ENCODE measurements around the gene SMARCAL1. TPM values are rescaled to one million over a fixed set of nuclear protein-coding genes. Genes with fewer than 3 reads are reported as not detected.

Gene SMARCAL1
- polyA plus RNA-seq, 1 of the 3 experiments (the other 2 are of a cell fraction), result 27.0 TPM

GRCh38 chr2:216375286-216375685 lies 37.0 kb upstream of the SMARCAL1 start:
- WGBS (ENCODE audit: low lambda C conversion rate), result 68% methylated on average over 1 of the region's 1 CpG
- DNase-seq, result no peak
- POLR2A ChIA-PET, result no interaction called here
- Histone ChIP-seq H3K9ac (no peak overlapping the region), H2AFZ (ENCODE audit: low read depth) (no peak overlapping the region), H3K4me2 (no peak overlapping the region), H3K36me3 (replicated peaks in 1 of 2; ENCODE audit: control insufficient read depth in 1 of 2, insufficient read depth in 2 of 2, low read length in 1 of 2) (no peaks in the 10 kb centered on the region), H3K27me3 (ENCODE audit: insufficient read depth) (no peaks in the 10 kb centered on the region), H4K20me1 (ENCODE audit: insufficient read depth) (no peaks in the 10 kb centered on the region), H3F3A (replicated peaks; ENCODE audit: insufficient read depth) (peaks cover 30% of the 10 kb centered on the region), H3K4me3 (ENCODE audit: low read depth in 2 of 2, low read length in 1 of 2) (no peak overlapping the region), H3K4me1 (ENCODE audit: control insufficient read depth in 1 of 2, insufficient read depth in 2 of 2, low read depth in 1 of 2, low read length in 1 of 2) (peaks cover 5 to 20% of the 10 kb centered on the region in 2 experiments; a peak in 2 of 4 replicates), H3K9me3 (no peaks in the 10 kb centered on the region), H3K27ac (ENCODE audit: low read depth in 2 of 2, low read length in 1 of 2) (no peak overlapping the region), H3K79me2 (ENCODE audit: insufficient read depth) (peaks cover 12% of the 10 kb centered on the region), H3K9me2 (no peaks in the 10 kb centered on the region)
- CTCF ChIA-PET, result interaction anchor here (1.8 to 2.5 kb wide), 2 partner anchors 28 to 29 kb away, joined by 7 to 10 read pairs; no protein-coding TSS in a partner anchor
- TF ChIP-seq JUND (IDR thresholded peaks at IDR 0.05), result no peak
- no peak for TF ChIP-seq FOSL2 (IDR thresholded peaks at IDR 0.05; ENCODE audit: borderline replicate concordance, low read depth)
- TF ChIP-seq POLR2AphosphoS5 (IDR thresholded peaks at IDR 0.05; ENCODE audit: low read depth, low read length), result no peak
- TF ChIP-seq FOXJ3 (CRISPR knock-in tag; IDR thresholded peaks at IDR 0.05), result no peak
- no peak for TF ChIP-seq IRF3 (IDR thresholded peaks at IDR 0.05; ENCODE audit: low read depth, low read length)
- TF ChIP-seq EP300 (IDR thresholded peaks at IDR 0.05; ENCODE audit: borderline replicate concordance in 1 of 2, low read depth in 1 of 2, low read length in 1 of 2), result no peak
- no peak for TF ChIP-seq YY1 (IDR thresholded peaks at IDR 0.05; ENCODE audit: low read depth)
- TF ChIP-seq CTCF (IDR thresholded peaks at IDR 0.05), result no peak
- TF ChIP-seq ELF1 (IDR thresholded peaks at IDR 0.05), result no peak
- TF ChIP-seq MEF2A (IDR thresholded peaks at IDR 0.05; ENCODE audit: borderline replicate concordance, low read depth), result no peak
- no peak for TF ChIP-seq NRF1 (IDR thresholded peaks at IDR 0.05; ENCODE audit: low read depth, low read length)
- no peak for TF ChIP-seq USF2 (IDR thresholded peaks at IDR 0.05; ENCODE audit: borderline replicate concordance, low read depth, low read length)
- TF ChIP-seq FOXM1 (IDR thresholded peaks at IDR 0.05; ENCODE audit: low read depth), result no peak
- TF ChIP-seq SMC3 (IDR thresholded peaks at IDR 0.05; ENCODE audit: low read depth, low read length), result no peak
- TF ChIP-seq RAD21 (IDR thresholded peaks at IDR 0.05; ENCODE audit: low read length), result no peak
- no peak for TF ChIP-seq USF1 (IDR thresholded peaks at IDR 0.05; ENCODE audit: borderline replicate concordance, low read depth)
- TF ChIP-seq EZH2phosphoT487 (IDR thresholded peaks at IDR 0.05; ENCODE audit: borderline replicate concordance, low read depth), result no peak
- TF ChIP-seq ZBTB33 (IDR thresholded peaks at IDR 0.05; ENCODE audit: borderline replicate concordance, low read depth), result no peak
- TF ChIP-seq RXRA (IDR thresholded peaks at IDR 0.05; ENCODE audit: borderline replicate concordance, low read depth), result no peak

Data from SK-N-SH (cell line).